HEK293T (cell line): ENCODE data around the gene RPGR.

Experiments used
- ARNT ChIP-seq: fragments of 450-650 bp; IDR thresholded peaks from 2 replicates; pipeline ENCODE4 v1.6.1; 2017; ENCODE audit warnings: mild to moderate bottlenecking
- BHLHE40 ChIP-seq: fragments of 450-650 bp; IDR thresholded peaks from 2 replicates; pipeline ENCODE4 v1.6.1; 2016; ENCODE audit warnings: mild to moderate bottlenecking, moderate library complexity, borderline replicate concordance
- CTBP1 ChIP-seq: fragments of 450-650 bp; IDR thresholded peaks from 2 replicates; pipeline ENCODE4 v1.6.1; 2016; ENCODE audit warnings: borderline replicate concordance
- ELF4 ChIP-seq: fragments of 450-650 bp; IDR thresholded peaks from 2 replicates; pipeline ENCODE4 v1.6.1; 2017; ENCODE audit warnings: antibody characterized with exemption
- FOXA1 ChIP-seq: fragments of 450-650 bp; IDR thresholded peaks from 2 replicates; pipeline ENCODE4 v1.6.1; 2016; ENCODE audit warnings: mild to moderate bottlenecking
- FOXK2 ChIP-seq: fragments of 450-650 bp; IDR thresholded peaks from 2 replicates; pipeline ENCODE4 v1.6.1; 2016; ENCODE audit warnings: mild to moderate bottlenecking
- FOXM1 ChIP-seq: fragments of 450-650 bp; IDR thresholded peaks from 2 replicates; pipeline ENCODE4 v1.6.1; 2017; ENCODE audit warnings: mild to moderate bottlenecking, borderline replicate concordance
- HDGF ChIP-seq: fragments of 450-650 bp; IDR thresholded peaks from 2 replicates; pipeline ENCODE4 v1.6.1; 2017; ENCODE audit warnings: antibody characterized with exemption, borderline replicate concordance
- L3MBTL2 ChIP-seq: fragments of 450-650 bp; conservative IDR thresholded peaks from 2 replicates; pipeline ENCODE4 v1.6.1; 2016; ENCODE audit warnings: mild to moderate bottlenecking
- LEF1 ChIP-seq: fragments of 450-650 bp; IDR thresholded peaks from 2 replicates; pipeline ENCODE4 v1.6.1; 2017; ENCODE audit warnings: mild to moderate bottlenecking, borderline replicate concordance
- SP1 ChIP-seq: fragments of 450-650 bp; IDR thresholded peaks from 2 replicates; pipeline ENCODE4 v1.6.1; 2017
- SUZ12 ChIP-seq: fragments of 450-650 bp; IDR thresholded peaks from 2 replicates; pipeline ENCODE4 v1.6.1; 2016; ENCODE audit warnings: mild to moderate bottlenecking
- TARDBP ChIP-seq: fragments of 450-650 bp; IDR thresholded peaks from 2 replicates; pipeline ENCODE4 v1.6.1; 2016
- TF ChIP-seq, protein P1 (sequence below): fragments of 450-650 bp; IDR thresholded peaks from 2 replicates; pipeline ENCODE4 v1.6.1; 2016

DNA sequence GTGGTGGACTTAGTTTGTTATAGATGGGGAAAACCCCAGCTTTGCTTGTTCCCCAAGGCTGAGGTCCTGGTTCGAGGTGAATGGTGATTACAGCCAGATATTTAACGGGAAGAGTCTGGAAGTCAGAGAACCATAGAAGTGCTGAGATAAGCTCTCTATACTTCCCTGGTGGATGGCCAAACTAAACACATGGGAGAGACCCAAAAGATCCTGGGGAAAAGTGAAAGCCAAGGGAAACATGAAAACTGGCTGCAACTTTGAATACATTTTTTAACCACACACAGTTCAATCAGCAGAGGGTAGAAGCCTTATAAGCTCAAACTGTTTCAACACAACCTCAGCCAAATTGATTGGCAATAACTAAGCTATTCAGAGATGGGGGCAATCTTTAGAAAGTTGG lies 77.3 kb downstream of the RPGR start:
- no peak for TF ChIP-seq SP1
- no peak for TF ChIP-seq L3MBTL2
- TF ChIP-seq FOXM1: no peak
- no peak for TF ChIP-seq FOXA1
- no peak for TF ChIP-seq LEF1
- no peak for TF ChIP-seq BHLHE40
- no peak for TF ChIP-seq SUZ12
- TF ChIP-seq CTBP1: no peak
- TF ChIP-seq ARNT: no peak
- TF ChIP-seq, protein P1, sequence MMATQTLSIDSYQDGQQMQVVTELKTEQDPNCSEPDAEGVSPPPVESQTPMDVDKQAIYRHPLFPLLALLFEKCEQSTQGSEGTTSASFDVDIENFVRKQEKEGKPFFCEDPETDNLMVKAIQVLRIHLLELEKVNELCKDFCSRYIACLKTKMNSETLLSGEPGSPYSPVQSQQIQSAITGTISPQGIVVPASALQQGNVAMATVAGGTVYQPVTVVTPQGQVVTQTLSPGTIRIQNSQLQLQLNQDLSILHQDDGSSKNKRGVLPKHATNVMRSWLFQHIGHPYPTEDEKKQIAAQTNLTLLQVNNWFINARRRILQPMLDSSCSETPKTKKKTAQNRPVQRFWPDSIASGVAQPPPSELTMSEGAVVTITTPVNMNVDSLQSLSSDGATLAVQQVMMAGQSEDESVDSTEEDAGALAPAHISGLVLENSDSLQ: no peak
- no peak for TF ChIP-seq TARDBP
- TF ChIP-seq HDGF: no peak
- no peak for TF ChIP-seq FOXK2
- TF ChIP-seq ELF4: no peak
